ENCODE data around the gene DHX34.

DNA sequence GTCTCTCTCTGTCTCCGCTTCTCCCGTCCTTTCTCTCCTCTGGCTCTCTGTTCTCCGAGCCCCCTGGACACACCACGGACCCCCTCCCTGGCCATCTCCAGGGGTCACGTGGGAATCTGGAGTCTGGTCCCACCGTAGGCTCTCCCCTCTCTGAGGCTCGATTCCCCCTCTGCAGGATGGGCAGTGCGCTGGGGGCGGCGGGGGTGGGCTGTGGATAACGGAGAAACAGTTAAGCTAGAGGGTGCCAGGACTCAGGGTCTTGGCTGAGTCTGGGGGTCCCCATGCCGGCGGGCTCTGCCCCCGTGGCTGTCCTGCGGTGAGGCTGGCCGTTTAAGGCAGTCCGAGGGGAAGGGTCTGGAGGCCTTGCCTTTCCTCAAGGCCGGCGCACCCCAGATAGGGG, 70.7 kb downstream of the DHX34 start:
- TF ChIP-seq, protein P1, sequence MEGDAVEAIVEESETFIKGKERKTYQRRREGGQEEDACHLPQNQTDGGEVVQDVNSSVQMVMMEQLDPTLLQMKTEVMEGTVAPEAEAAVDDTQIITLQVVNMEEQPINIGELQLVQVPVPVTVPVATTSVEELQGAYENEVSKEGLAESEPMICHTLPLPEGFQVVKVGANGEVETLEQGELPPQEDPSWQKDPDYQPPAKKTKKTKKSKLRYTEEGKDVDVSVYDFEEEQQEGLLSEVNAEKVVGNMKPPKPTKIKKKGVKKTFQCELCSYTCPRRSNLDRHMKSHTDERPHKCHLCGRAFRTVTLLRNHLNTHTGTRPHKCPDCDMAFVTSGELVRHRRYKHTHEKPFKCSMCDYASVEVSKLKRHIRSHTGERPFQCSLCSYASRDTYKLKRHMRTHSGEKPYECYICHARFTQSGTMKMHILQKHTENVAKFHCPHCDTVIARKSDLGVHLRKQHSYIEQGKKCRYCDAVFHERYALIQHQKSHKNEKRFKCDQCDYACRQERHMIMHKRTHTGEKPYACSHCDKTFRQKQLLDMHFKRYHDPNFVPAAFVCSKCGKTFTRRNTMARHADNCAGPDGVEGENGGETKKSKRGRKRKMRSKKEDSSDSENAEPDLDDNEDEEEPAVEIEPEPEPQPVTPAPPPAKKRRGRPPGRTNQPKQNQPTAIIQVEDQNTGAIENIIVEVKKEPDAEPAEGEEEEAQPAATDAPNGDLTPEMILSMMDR (IDR thresholded peaks at IDR 0.05), result no peak
- no peak for TF ChIP-seq POLR2A (IDR thresholded peaks at IDR 0.05)
- no peak for TF ChIP-seq EP300 (IDR thresholded peaks at IDR 0.05)
